GM21619 (cell line): Measurements from ENCODE around the gene CRIP3.
A peak's percentile ranks its signal among the peaks of the same experiment; 100 is the strongest.

Experiments
- ATAC-seq: cut with Tn5 transposase; IDR thresholded peaks from one replicate; pipeline ENCODE4 v1.9.1; 2021; ENCODE audit not compliant: unreplicated experiment

Gene CRIP3

GRCh38 chr6:43274916-43275597, 33.6 kb downstream of the CRIP3 start:
- ATAC-seq: no peak

GRCh38 chr6:43274127-43274915, 34.3 kb downstream of the CRIP3 start:
- ATAC-seq: no peak

GRCh38 chr6:43273707-43274106, 34.9 kb downstream of the CRIP3 start:
- no peak for ATAC-seq

GRCh38 chr6:43271944-43272343, 36.7 kb downstream of the CRIP3 start:
- no peak for ATAC-seq

GRCh38 chr6:43271103-43271815, 37.4 kb downstream of the CRIP3 start:
- ATAC-seq: peak; percentile 57

GRCh38 chr6:43269273-43270007, 39.2 kb downstream of the CRIP3 start:
- ATAC-seq: no peak

- no peak for ATAC-seq
Observed at GRCh38 chr6:43268782-43269272, 39.8 kb downstream of the CRIP3 start.

- no peak for ATAC-seq
Observed at GRCh38 chr6:43268355-43268700, 40.3 kb downstream of the CRIP3 start.

- ATAC-seq: no peak
Observed at GRCh38 chr6:43267619-43268354, 40.8 kb downstream of the CRIP3 start.

- no peak for ATAC-seq
Observed at GRCh38 chr6:43265564-43265963, 43.1 kb downstream of the CRIP3 start.

GRCh38 chr6:43264599-43265145, 44.0 kb downstream of the CRIP3 start:
- no peak for ATAC-seq

- peak; percentile 93 for ATAC-seq
Observed at GRCh38 chr6:43263314-43264178, 45.1 kb downstream of the CRIP3 start.

- ATAC-seq: no peak
Observed at GRCh38 chr6:43262780-43263313, 45.8 kb downstream of the CRIP3 start.

GRCh38 chr6:43262000-43262779, 46.4 kb downstream of the CRIP3 start:
- no peak for ATAC-seq

- no peak for ATAC-seq
Observed at GRCh38 chr6:43261198-43261597, 47.4 kb downstream of the CRIP3 start.

- ATAC-seq: no peak
Observed at GRCh38 chr6:43260791-43261190, 47.8 kb downstream of the CRIP3 start.

- ATAC-seq: no peak
Observed at GRCh38 chr6:43258807-43259686, 49.6 kb downstream of the CRIP3 start.
